Colonic mucosa (tissue), 4 donors: Measurements from ENCODE around the gene SYS1. TPM values are rescaled to one million over a fixed set of nuclear protein-coding genes. Genes with fewer than 3 reads are reported as not detected.

Source experiments
- DNase-seq: peaks from one replicate; pipeline ENCODE4 v3.0.0-alpha.2; 2020
- H3K27ac ChIP-seq: fragments of 200-600 bp; one replicate; pipeline ENCODE4 v1.8.0; 2021
- H3K27me3 ChIP-seq: fragments of 200-600 bp; one replicate; pipeline ENCODE4 v1.8.0; 2021
- H3K36me3 ChIP-seq: fragments of 200-600 bp; one replicate; pipeline ENCODE4 v1.8.0; 2021
- H3K4me1 ChIP-seq: fragments of 200-600 bp; one replicate; pipeline ENCODE4 v1.8.0; 2021; ENCODE audit warnings: mild to moderate bottlenecking
- H3K4me3 ChIP-seq: fragments of 200-600 bp; one replicate; pipeline ENCODE4 v1.8.0; 2021
- H3K9ac ChIP-seq, 2 donors: one replicate each; pipeline ENCODE4 v1.7.0; 2013; ENCODE audit warnings: control low read depth in 2 of 2, low read depth in 2 of 2, low read length in 2 of 2
- H3K9me3 ChIP-seq: fragments of 200-600 bp; one replicate; pipeline ENCODE4 v1.8.0; 2021
- intact Hi-C: fragments of 100-400 bp; cut with DNase I; formaldehyde crosslinking; loops from one replicate; pipeline ENCODE4 v1.14.1; 2022
- total RNA-seq, 2 donors: library from RNA; stranded (reverse); fragmentation: NEBNext Ultra II Directional in 1 of 2; extraction: Animal tissue kit (Norgen Biotek cat#: 25700) in 1 of 2; gene quantifications; one replicate each; pipeline ENCODE4 v1.2.1, GENCODE V29; 2021
- TF ChIP-seq, protein P1 (sequence below): fragments of 200-600 bp; IDR thresholded peaks from one replicate; pipeline ENCODE4 v1.8.0; 2022; ENCODE audit warnings: antibody characterized with exemption, mild to moderate bottlenecking
- donor health status: healthy.
- donor health status: DM: no; HTN: no; CAD: no.
- donor health status: DM: no; HTN: no; CAD: no.

SYS1 gene
- total RNA-seq, 2 donors from 2014 or later = 24.4 to 27.7 TPM

DNA sequence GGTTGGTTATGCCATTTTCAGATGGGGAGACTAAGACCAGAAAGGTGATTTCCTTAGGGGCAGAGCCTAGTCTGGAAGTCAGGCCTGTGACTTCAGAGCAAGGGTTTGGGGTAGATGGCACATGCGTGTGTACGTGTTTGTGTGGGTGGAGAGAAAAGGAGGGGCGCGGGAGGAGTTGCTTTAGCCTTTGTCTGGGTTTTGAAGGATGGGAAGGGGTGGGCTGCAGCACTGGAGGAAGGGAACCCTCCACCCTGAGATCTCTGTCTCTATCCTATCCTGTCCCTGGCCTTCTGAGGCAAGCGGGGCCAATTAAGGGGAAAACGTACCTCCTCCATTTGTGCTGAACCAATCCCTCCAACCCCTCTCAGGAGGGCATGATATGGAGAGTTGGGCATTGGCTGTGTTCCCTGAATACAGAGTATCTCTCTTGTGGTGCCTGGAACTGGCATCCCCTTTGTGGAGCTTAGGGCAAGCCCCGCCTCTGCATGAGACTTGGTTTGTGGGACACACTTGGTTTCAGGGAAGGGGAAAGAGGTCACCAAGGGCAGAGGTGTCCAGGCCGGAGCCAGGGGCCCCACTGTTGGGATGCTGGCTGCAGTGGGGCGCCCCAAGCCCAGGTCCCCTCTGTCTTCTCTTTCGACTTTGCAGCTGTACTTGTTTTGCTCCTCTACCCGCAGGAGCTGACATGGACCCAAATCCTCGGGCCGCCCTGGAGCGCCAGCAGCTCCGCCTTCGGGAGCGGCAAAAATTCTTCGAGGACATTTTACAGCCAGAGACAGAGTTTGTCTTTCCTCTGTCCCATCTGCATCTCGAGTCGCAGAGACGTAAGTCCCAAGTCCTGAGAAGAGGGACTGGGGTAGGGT, 45.1 kb downstream of the SYS1 start, which contains the start of gene DBNDD2:
DBNDD2 (plus strand) TSS at position 507 of the 863 bp plus-strand sequence; CDS start at position 686, 179 bp downstream.
- Histone ChIP-seq H3K36me3 (no peaks in the 10 kb centered on the region), H3K4me3 (peak within 1 kb of the TSS; percentile 66), H3K9ac (peak within 1 kb of the TSS; percentile 93 to 98), H3K27ac (peak within 1 kb of the TSS; percentile 89), H3K4me1 (peaks cover 15% of the 10 kb centered on the region), H3K27me3 (no peaks in the 10 kb centered on the region), H3K9me3 (no peaks in the 10 kb centered on the region)
- intact Hi-C loops = loop anchor here (5.0 kb wide), 1 partner anchor 36 kb away; no protein-coding TSS in a partner anchor
- TF ChIP-seq, protein P1, sequence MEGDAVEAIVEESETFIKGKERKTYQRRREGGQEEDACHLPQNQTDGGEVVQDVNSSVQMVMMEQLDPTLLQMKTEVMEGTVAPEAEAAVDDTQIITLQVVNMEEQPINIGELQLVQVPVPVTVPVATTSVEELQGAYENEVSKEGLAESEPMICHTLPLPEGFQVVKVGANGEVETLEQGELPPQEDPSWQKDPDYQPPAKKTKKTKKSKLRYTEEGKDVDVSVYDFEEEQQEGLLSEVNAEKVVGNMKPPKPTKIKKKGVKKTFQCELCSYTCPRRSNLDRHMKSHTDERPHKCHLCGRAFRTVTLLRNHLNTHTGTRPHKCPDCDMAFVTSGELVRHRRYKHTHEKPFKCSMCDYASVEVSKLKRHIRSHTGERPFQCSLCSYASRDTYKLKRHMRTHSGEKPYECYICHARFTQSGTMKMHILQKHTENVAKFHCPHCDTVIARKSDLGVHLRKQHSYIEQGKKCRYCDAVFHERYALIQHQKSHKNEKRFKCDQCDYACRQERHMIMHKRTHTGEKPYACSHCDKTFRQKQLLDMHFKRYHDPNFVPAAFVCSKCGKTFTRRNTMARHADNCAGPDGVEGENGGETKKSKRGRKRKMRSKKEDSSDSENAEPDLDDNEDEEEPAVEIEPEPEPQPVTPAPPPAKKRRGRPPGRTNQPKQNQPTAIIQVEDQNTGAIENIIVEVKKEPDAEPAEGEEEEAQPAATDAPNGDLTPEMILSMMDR = no peak
- DNase-seq = peak; percentile 57

DNA sequence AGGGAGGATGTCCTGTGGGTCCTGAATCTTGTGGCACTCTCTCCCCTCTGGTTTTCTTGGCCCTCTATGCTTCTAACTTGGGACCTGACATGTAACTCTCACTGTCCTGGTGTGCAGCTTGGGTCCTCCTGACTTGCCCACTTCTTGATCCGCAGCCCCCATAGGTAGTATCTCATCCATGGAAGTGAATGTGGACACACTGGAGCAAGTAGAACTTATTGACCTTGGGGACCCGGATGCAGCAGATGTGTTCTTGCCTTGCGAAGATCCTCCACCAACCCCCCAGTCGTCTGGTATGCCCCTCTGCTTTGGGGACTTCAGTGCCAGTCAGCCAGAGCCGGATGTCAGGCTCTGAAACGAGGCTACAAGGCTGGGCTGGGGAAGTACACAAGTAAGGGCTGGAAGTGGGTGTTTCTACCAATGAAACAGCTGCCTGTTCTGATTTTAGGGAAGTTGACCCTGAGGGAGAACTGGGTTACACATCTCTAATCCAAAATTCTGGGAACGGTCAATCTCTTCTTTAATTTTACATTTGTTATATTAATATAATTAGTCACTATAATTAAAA, 45.8 kb downstream of the SYS1 start:
- Histone ChIP-seq H3K9ac (peak overlapping the region in 1 of 2 donors; percentile 93), H3K4me1 (peaks cover 15% of the 10 kb centered on the region), H3K36me3 (no peaks in the 10 kb centered on the region), H3K27me3 (no peaks in the 10 kb centered on the region), H3K27ac (peak overlapping the region; percentile 89), H3K9me3 (no peaks in the 10 kb centered on the region), H3K4me3 (peak overlapping the region; percentile 66)
- intact Hi-C loops = loop anchor here (5.0 kb wide), 1 partner anchor 36 kb away; no protein-coding TSS in a partner anchor
- DNase-seq = peak; percentile 35
- TF ChIP-seq, protein P1 = no peak

DNA sequence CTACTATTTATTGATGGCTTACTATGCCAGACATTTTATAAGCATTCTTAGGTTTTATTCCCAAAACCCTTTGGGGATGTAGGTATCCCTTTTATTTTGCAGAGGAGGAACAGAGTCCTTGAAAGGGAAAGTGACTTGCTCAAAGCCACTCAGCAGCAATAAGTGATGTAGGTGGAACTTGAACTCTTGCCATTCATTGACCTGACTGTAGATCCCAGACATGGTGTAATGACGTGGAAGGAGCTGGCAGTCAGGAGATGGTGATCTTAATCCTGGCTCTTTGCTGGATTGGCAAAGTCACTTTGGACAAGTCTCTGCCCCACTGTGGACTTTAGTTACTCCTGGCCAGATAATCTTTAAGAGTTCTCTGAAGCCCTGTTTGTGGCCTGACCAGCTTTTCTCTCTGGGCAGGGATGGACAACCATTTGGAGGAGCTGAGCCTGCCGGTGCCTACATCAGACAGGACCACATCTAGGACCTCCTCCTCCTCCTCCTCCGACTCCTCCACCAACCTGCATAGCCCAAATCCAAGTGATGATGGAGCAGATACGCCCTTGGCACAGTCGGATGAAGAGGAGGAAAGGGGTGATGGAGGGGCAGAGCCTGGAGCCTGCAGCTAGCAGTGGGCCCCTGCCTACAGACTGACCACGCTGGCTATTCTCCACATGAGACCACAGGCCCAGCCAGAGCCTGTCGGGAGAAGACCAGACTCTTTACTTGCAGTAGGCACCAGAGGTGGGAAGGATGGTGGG, 46.7 kb downstream of the SYS1 start:
- Histone ChIP-seq H3K4me3 (no peak overlapping the region), H3K4me1 (peaks cover 15% of the 10 kb centered on the region), H3K36me3 (no peaks in the 10 kb centered on the region), H3K9me3 (no peaks in the 10 kb centered on the region), H3K27me3 (no peaks in the 10 kb centered on the region), H3K9ac (peak overlapping the region in 1 of 2 donors; percentile 36), H3K27ac (peak overlapping the region; percentile 89)
- peak; percentile 39 for DNase-seq
- intact Hi-C loops = loop anchor here (5.0 kb wide), 1 partner anchor 37 kb away; no protein-coding TSS in a partner anchor
- TF ChIP-seq, protein P1 = no peak

DNA sequence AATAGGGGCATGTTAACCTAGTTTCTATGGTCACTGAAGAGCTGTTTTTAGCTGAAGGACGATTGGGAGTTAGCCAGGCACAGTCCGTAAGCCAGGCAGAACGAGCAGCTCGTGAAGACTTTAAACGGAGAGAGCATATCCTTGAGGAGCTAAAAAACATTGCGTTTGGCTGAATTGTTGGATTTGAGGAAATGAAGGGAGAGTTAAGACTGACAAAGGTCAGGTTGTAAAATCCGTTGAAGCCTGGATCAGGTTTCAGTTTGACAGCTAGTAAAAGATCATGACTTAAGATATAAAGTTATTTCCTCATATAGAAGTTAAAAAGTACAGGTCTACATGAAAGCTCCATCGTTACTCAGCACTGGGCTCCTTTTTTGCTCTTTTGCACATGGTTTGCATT, 47.9 kb downstream of the SYS1 start:
- intact Hi-C loops = no loop called here
- Histone ChIP-seq H3K4me1 (peaks cover 15% of the 10 kb centered on the region), H3K4me3 (no peak overlapping the region), H3K9ac (peak overlapping the region in 1 of 2 donors; percentile 55), H3K27ac (peak overlapping the region; percentile 89), H3K36me3 (no peaks in the 10 kb centered on the region), H3K27me3 (no peaks in the 10 kb centered on the region), H3K9me3 (no peaks in the 10 kb centered on the region)
- TF ChIP-seq, protein P1 = no peak
- peak; percentile 53 for DNase-seq

DNA sequence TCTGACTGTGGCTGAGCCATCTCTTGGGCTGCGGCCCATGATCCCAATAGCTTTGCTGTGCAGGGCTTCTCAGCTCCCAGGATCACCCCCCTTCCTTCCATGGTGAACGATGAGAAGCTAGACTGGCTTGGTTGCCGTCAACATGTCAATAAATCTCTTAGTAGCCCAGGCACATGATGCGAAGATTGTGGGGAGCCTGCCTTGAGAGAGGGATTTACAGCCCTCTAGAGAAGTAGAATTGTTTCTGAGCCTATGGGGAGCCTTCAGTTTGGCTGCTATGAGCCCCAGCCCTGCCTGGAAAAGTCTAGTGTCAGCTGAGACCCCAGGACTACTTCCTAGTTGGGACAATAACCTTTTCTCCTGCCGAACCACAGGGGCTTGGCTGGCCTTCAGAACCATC, 49.7 kb downstream of the SYS1 start:
- no peaks in the 10 kb centered on the region for H3K27me3 ChIP-seq
- no peaks in the 10 kb centered on the region for H3K36me3 ChIP-seq
- peaks cover 23% of the 10 kb centered on the region for H3K4me1 ChIP-seq
- no peaks in the 10 kb centered on the region for H3K9me3 ChIP-seq
- H3K9ac ChIP-seq = no peak overlapping the region
- no peak for DNase-seq
- TF ChIP-seq, protein P1 = no peak
- H3K27ac ChIP-seq = no peak overlapping the region
- intact Hi-C loops = no loop called here
- H3K4me3 ChIP-seq = no peak overlapping the region
